OCI-M2 (cell line): ENCODE results near the gene RUNX3.

ENCODE experiments used
- DNase-seq: peaks from one replicate; lab custom pipeline; 2025; ENCODE audit not compliant: unreplicated experiment; lab: John Stamatoyannopoulos, UW

RUNX3 gene

DNA sequence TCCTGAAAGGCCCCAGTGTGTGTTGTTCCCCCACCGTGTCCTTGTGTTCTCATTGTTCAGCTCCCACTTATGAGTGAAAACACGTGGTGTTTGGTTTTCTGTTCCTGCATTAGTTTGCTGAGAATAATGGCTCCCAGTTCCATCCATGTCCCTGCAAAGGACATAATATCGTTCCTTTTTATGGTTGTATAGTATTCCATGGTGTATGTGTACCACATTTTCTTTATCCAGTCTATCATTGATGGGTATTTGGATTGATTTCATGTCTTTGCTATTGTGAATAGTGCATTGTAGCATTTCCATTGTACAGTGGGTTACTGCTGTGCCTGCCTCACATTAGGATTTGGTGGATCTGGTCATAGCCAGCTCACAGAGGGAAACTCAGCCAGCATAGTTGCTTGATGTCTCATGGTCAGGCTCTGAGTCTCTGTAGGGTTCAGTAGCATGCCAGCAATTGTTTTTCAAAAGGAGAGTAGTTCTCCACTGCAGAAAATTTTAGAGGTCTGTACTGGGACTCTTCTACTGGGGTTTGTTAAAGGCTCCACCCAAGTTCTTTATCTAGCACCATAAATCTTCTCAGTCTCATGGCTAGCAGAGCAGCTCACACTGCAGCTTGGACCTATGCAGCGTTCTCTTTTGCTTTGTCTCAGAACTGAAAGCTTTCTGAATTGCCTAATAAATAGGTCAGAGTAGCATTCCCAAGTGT is 41.0 kb downstream of the RUNX3 start:
- DNase-seq = no peak

DNA sequence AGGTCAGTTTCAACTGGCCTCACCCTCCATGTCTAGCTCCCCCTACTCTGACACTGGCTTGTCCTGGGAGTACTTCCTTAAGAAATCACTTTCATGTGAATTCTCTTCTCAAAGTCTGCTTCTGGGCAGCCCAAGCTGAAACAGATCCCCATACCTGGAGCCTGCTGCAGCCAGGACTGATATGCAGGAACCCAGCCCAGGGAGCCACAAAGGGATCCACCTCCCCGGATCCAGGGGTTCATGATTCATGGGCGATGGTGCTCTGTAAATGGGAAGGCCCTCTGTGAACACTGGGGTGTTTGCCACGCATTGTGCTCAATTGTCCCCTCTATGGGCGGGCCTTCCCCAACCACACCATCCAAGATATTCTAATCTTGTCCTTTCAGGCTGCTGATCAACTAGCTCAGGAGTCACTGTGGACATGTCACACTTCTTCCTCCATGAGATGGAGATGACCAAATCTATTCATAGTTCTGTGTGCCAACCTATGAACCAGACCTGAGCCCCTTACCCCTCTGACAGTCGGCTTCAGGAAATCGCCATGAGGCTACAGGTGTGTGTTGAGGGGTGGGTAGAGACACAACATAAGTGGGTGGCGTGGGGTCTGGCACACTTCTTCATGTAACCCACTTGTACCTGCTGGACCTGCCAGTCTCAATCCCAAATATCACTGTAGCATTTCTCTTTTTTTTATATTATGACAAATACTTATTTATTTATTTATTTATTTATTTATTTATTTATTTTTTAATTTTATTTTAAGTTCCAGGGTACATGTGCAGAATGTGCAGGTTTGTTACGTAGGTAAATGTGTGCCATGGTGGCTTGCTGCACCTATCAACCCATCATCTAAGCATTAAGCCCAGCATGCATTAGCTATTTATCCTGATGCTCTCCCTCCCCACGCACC is 41.8 kb downstream of the RUNX3 start:
- no peak for DNase-seq

DNA sequence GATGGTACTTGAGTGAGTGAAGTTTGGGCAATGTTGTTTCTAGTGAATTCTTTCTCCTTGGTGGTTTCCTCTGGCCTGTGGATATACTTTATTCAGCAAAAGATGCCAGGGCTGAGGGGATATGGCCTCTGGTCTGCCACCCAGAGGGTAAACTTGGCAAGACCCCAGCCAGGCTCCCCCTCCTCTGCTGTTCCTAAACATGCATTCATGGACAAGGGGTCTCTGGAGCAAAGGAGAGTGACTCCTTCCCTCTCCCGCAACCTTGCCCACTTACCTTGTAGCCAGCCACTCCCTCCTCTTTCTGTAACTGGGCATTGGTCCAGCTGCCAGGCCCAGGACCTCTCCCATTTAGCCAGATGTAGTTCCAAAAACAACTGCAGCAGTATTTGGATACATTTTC is 43.8 kb downstream of the RUNX3 start:
- no peak for DNase-seq

DNA sequence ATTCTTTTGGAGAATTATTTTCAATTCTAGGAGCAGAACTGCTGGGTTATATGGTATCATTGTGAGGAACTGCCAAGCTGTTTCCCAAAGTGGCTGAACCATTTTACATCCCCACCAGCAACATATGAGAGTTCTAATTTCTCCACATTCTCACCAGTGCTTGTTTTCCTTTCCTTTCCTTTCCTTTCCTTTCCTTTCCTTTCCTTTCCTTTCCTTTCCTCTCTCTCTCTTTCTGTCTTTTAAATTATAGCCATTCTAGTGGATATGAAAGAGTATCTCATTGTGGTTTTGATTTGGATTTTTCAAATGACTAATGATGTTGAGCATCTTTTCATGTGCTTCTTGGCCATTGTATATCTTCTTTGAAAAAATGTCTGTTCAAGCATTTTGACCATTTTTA is 45.3 kb downstream of the RUNX3 start:
- DNase-seq = no peak

DNA sequence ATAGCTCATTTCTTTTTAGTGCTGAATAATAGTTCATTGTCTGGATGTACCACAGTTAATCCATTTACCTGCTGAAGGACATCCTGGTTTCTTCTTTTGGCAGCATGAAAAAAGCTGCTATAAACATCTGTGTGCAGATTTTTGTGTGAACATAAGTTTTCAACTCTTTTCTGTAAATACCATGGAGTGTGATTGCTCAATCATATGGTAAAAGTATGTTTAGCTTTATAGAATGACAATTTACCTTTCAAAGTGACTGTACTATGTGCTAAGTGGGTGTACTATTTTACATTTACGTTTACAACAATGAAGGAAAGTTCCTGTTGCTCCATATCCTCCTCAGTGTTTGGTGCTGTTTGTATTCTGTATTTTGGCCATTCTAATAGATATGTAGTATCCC is 49.0 kb downstream of the RUNX3 start:
- DNase-seq = no peak

DNA sequence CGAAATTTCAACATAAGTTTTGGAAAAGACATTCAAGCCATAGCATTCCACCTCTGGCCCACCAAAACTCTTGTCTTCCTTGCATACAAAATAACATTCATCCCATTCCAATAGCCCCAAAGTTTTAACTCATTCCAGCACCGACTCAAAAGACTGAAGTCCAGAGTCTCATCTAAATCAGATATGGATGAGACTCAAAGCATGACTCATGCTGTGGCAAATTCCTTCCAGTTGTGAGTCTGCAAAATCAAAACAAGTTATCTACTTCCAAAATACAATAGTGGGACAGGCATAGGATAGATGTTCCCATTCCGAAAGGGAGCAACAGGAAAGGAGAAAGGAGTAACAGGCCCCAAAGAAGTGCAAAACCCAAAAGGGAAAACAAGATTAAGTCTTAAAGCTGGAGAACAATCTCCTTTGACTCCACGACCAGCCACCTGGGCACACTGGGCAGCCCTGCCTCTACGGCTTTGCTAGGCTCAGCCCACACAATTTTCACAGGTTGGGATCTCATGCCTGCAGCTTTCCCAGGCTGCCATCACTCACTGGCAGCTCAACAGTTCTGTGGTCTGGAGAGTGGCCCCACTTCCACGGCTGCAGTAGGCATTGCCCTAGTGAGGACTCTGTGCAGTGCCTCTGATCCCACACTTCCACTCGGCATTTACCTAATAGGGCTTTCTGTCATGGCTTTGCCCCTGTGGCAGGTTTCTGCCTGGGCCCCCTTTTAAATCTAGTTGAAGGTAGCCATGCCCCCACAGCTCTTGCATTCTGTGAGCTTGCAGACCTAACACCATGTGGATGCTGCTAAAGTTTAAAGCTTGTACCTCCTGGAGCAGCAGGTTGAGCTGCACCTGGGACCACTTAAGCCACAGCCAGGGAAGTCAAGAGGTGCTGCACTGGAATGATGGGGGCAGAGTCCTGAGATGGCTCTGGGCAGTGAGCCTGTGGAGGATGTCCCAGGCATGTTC is 51.0 kb downstream of the RUNX3 start:
- DNase-seq = no peak

DNA sequence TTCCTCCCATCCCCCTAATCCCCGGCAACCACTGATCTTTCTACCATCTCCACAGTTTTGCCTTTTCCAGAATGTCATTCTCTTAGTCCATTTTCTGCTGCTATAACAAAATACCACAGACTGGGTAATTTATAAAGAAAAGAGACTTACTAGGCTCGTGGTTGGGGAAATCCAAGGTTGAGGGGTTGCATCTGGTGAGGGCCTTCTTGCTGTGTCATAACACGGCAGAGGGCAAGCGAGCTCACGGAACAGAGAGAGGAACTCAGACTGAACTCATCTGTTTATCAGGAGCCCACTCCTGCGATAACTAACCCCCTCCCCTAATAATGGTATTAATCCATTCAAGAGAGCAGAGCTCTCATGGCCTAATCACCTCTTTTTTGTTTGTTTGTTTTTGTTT is 52.0 kb downstream of the RUNX3 start:
- DNase-seq = no peak

DNA sequence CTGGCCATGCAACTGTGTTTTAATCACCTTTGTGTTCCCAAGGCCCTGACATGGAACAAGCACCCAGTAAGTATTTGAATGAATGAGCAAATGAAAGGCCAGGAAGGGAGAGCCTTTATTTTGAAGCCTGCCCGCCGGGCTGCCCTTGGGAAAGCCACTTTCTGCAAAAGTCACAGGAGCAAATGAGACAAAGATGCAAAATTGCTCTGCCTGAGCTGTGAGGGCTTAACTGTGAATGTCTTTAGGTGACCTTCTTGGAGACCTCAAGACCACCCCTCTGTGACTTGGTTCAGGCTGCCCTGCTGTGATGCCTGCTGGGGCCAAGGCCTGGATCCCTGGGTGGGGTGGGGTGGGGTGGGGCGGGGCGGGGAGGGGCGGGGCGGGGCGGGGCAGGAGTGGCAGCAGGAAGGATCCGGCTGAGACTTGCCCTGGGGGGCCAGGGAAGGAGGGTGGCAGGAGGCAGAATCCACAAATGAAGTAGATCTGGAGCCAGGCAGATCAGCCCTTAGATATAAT is 54.0 kb downstream of the RUNX3 start:
- no peak for DNase-seq

DNA sequence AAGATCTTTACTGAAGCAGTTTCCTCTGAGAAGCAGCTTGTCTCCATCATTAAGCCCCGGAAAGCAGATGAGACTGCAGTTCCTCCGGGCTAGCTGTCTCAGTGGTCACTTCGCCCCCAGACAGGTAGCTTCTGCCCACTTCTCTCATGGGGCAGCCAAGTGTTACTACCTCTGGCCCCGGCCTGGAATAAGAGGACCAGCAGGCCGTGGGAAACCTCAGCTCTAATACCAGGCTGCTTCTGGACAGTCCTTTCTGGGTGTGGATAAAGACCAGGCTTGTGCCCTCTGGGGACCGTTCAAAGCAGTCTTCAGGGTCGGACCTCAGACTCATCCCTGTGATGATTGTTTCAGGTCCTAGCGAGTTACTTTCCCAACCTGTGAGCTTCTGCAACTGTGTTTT is 54.8 kb downstream of the RUNX3 start:
- DNase-seq = no peak

DNA sequence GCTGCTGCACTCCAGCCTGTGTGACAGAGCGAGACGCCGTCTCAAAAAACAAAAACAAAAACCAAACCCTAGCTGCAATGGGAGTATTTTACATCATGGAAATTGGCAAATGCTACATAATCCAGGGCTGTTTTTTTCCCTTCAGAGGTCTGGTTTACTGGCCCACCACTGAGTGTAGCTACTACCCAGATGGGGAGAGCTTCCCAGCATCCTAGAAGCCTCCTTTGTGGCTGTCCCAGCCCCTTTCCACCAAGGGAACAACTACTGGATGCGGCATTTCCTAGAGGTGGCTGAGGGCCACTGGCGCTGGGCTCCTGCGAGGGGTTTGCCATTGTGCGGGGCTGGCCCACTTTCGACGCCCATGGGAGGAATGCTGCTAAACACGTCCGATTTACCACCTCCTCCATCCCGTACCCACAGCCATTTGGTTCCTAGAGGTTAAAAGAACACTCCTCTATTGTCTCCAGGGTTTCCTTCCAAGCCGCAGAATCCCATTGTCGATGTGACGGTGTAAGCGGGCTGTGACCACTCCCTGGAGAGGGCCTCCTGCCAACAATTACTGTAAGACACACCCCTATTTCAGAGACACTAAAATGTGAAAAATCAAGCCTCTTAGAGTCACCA is 55.4 kb downstream of the RUNX3 start:
- DNase-seq = no peak

DNA sequence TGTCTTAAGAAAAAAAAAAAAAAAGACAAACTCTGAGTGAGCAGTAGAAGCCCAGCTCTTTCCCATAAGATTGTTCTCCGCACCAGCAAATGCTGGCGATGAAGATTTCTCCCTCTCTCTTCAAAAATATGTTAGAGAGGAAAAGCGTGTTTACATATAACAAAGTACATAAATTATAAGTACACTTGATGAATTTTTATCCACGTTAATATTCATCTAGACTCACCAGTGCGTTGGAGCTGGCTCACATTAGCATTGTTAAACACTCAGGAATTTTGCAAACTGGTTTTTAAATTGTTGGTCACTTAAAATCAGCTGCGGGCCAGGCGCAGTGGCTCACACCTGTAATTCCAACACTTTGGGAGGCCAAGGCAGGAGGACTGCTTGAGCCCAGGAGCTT is 56.0 kb downstream of the RUNX3 start:
- no peak for DNase-seq

DNA sequence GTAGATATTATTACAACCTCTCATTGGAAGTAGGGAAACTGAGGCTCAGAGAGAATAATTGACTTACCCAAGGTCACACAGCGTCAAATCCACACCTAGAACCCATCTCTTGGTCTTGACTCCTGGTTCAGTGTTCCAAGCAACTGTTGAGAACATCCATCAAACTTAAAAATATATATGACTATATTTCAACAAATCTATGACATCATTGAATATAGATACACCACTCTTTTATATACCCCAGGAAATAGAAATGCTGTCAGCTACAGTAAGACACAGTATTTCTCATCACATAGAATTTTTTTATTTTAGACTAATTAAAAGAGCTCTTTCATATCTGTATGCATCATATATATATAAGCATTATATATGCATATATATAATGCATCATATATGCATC is 56.9 kb downstream of the RUNX3 start:
- DNase-seq = no peak

DNA sequence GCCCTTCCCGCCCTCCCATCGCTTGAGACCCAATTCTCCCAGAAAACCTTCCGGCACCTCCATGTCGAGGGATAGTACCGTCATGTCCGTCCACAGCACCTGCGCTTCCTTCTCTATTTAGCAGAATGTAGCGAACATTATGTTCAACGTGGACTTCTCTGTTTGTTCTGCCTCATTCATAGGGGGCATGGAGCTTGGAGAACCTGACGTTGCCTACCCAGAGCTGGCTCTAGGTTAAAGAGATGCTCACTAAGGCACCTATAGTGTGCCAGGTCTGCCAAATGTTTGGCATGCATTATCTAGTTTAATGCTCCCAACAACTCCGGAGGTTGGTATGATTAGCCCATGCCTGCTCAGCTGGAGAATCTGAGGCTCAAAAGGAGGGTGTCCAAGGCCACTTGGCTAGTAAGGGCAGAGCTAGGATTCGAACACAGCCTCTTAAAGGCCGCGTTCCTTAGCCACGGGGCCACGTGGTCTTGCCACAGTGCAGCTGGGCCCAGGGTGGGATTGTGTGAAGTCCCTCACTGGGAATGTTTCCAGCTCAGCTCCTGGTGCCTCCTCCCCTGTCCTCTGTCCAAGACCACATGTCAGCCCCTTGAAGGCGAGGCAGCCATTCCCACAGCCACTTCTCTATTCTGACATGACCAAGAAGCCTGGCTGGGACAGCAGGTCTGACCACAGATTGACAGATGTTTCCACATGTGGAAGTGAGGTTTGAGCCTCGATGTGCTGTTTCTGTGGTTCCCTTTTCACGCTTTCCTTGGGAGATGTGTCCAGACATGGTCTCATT is 57.8 kb downstream of the RUNX3 start:
- DNase-seq = no peak

DNA sequence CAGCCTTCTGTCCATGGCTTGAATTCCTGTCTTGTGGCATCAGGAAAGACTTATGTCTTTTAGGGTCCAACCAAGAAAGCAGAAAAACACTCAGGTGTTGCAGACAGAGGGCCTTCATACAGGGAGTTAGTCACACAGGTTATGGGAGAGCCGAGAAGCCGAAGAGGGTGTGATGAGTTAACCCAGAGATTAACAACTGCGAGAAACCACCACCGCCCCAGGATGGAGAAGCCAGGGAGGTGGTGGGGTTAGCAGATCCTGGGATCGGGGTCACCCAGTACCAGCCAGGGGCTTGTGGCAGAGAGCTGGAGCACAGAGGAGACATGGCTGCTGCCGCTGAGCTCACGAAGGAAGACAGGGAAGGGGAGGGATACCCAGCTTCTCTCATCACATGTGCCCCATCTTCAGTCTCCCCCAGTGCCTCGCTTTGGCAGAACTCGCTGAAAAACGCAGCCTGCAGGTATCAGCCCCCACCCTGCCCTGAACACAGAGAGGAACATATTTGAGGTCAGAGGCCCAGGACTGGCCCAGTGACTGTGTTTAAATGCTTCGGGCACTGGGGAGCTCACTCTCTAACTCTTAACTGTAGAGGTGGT is 58.7 kb downstream of the RUNX3 start:
- DNase-seq = no peak

DNA sequence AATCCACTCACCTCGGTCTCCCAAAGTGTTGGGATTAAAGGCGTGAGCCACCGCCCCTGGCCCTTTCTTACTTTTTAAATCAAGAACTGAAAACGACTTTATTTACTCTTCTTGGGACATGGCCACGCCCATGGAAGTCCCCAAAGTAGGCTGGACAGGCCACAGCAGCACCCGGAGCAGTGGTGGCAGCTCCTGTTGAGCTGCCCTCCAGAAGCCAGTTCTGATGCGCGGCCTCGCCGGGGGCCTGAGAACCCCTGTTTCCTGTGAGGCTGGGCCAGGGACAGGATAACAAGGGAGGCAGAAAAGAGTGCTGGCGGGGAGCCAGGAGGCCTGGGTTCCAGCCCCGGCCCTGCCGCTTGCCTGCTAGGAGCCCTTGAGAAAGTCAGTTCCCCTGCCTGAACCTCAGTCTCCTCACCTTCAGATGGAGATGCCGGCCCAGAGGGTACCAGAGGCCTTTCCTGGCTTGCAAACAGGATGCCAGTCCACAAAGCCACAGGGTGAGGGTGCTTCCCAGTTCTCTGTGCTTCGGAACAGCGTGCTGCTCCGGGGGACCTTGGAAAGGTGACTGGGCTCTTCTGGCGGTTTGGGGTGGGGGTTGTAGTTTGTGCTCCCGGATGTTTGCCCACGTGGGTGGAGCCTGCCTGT is 59.4 kb downstream of the RUNX3 start:
- no peak for DNase-seq

DNA sequence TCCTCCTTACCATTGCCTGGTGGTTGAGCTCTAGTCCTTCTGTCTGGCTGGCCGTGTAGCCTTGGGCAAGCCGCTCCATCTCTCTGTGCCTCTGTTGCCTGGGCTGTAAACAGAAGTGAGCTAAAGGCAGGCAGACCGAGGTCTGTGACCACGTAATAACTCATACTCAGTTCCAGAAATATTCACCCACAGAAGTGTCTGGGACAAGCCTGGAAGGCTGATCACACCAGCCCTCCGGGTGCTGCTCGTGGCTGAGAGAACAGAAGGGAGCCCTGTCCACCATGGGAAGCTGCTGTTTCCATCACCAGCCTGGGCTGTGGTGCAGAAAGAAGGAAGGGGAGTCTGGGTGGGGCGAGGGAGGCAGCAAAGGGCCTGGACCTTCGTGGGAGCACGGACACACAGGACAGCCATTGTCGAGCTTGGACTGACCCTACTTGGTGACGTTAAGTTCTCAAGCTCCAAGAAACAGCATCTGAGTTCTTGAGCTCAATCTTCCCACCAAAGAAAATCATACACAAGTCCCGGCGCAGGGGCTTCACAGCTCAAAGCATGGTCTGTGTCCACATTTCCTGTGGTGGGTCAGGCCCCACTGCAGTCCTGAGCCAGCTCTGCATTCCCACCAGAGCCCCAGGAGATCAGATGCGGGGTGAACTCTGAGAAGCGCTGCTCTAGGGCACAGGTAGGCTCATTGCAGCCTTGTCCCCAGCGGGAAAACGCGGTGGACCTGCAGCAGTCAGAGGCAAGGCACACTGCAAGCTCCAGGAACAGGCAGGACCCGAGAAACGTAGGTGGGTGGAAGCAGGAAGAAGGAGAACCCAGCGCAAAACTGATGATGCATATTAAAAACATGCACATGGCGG is 61.8 kb downstream of the RUNX3 start:
- DNase-seq = no peak

DNA sequence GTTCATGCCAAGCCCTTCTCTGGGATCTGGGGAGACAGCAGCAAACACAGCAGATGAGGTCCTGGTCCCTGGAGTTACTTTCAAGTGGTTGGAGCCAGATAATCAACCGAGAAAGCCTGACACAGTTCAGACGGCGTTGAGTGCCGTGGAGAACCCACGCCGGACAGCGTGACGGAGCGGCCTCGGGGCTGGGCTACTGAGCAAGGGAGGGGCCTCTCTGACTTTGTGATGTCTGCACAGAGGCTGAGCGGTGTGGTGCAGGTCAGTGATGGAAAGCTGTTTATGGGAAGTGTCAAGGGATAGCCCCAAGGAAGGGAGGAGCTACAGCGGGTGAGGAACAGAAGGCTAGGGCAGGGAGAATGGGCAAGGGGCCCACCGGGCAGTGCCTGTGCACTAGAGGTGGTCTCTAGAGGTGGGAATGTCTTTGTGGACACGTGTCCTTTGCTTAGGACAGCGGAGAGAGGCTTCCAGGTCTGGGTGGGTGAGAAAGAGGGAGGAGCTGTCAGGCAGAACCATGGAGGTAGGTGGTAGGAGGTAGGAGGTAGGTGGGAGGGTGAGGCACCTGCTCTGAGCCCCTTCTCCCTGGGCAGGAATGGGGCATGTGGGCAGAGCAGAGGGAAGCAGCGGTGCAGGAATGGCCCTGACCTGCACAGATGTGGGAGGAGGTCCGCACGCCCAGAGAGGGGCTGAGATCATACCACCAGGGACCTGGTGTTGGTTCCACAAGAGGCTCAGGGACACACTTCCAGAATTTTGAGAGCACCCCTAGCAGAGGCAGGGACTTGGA is 62.8 kb downstream of the RUNX3 start:
- no peak for DNase-seq
